OCI-LY3 (cell line): ENCODE measurements around the gene MYOG.

Experiments used
- H2AFZ ChIP-seq: fragments of 200-600, 300-600 bp; shearing (Covaris generic); 2 replicates; pipeline ENCODE4 v1.6.0; 2014; ENCODE audit warnings: antibody characterized with exemption, low read depth, low read length
- H3K27ac ChIP-seq: fragments of 200-600, 300-600 bp; sonication (generic); 2 replicates; pipeline ENCODE4 v1.5.1; 2014; ENCODE audit warnings: mild to moderate bottlenecking, low read length, moderate library complexity, mixed read lengths
- H3K27me3 ChIP-seq: fragments of 200-600, 300-600 bp; sonication (generic); 2 replicates; pipeline ENCODE4 v1.6.1; 2014; ENCODE audit warnings: low read depth, low read length, mixed read lengths
- H3K36me3 ChIP-seq: fragments of 200-600, 300-600 bp; sonication (generic); replicated peaks from 2 replicates; pipeline ENCODE3; 2014; ENCODE audit warnings: low read depth, low read length, mixed read lengths
- H3K4me1 ChIP-seq: fragments of 300-600, 200-600 bp; sonication (generic); 2 replicates; pipeline ENCODE4 v1.6.1; 2014; ENCODE audit warnings: low read length, mixed read lengths
- H3K4me2 ChIP-seq: fragments of 200-600, 300-600 bp; sonication (generic); 2 replicates; pipeline ENCODE4 v1.6.1; 2014; ENCODE audit warnings: low read length, mixed read lengths
- H3K4me3 ChIP-seq: fragments of 300-600, 200-600 bp; sonication (generic); 2 replicates; pipeline ENCODE4 v1.5.1; 2014; ENCODE audit warnings: antibody characterized with exemption, mild to moderate bottlenecking, low read length, moderate library complexity
- H3K79me2 ChIP-seq: fragments of 300-600, 200-600 bp; shearing (Covaris generic); 2 replicates; pipeline ENCODE4 v1.6.1; 2014; ENCODE audit warnings: mild to moderate bottlenecking, low read length, mixed read lengths
- H3K9ac ChIP-seq: fragments of 300-600, 200-600 bp; shearing (Covaris generic); 2 replicates; pipeline ENCODE4 v1.6.0; 2014; ENCODE audit warnings: mild to moderate bottlenecking, low read length, moderate library complexity
- H3K9me3 ChIP-seq: fragments of 200-600, 300-600 bp; shearing (Covaris generic); 2 replicates; pipeline ENCODE4 v1.6.1; 2014; ENCODE audit warnings: low read length, mixed read lengths; ENCODE audit not compliant: insufficient read depth
- H4K20me1 ChIP-seq: fragments of 200-600, 300-600 bp; sonication (generic); 2 replicates; pipeline ENCODE4 v1.6.1; 2016; ENCODE audit warnings: low read length, mixed read lengths; ENCODE audit not compliant: insufficient read depth
- CTCF ChIP-seq: fragments of 200-600, 300-600 bp; sonication (generic); IDR thresholded peaks from 2 replicates; pipeline ENCODE4 v1.5.1; 2014; ENCODE audit warnings: antibody characterized with exemption, low read length, low read depth
- EZH2phosphoT487 ChIP-seq: fragments of 200-600 bp; shearing (Covaris generic); IDR thresholded peaks from 2 replicates; pipeline ENCODE4 v1.6.1; 2018; ENCODE audit warnings: antibody characterized with exemption, mixed run types, low read depth

MYOG gene

GRCh38 chr1:203083463-203083921, 2.3 kb downstream of the MYOG start:
- no peak overlapping the region for H3K27ac ChIP-seq
- peaks cover 46% of the 10 kb centered on the region for H3K27me3 ChIP-seq
- H3K4me2 ChIP-seq, result no peak overlapping the region
- H3K79me2 ChIP-seq, result no peaks in the 10 kb centered on the region
- H3K4me1 ChIP-seq, result no peaks in the 10 kb centered on the region
- H3K4me3 ChIP-seq, result no peak overlapping the region
- no peak overlapping the region for H3K9ac ChIP-seq
- no peak overlapping the region for H2AFZ ChIP-seq
- TF ChIP-seq CTCF, result peak; percentile 43
- no peak for TF ChIP-seq EZH2phosphoT487
- no peaks in the 10 kb centered on the region for H3K36me3 ChIP-seq
- no peaks in the 10 kb centered on the region for H4K20me1 ChIP-seq
- H3K9me3 ChIP-seq, result no peaks in the 10 kb centered on the region

GRCh38 chr1:203082571-203083462, 3.0 kb downstream of the MYOG start:
- Histone ChIP-seq H3K36me3 (no peaks in the 10 kb centered on the region), H3K4me1 (no peaks in the 10 kb centered on the region), H3K9ac (no peak overlapping the region), H3K9me3 (no peaks in the 10 kb centered on the region), H3K27ac (no peak overlapping the region), H4K20me1 (no peaks in the 10 kb centered on the region), H3K79me2 (no peaks in the 10 kb centered on the region), H3K4me3 (no peak overlapping the region), H2AFZ (no peak overlapping the region), H3K27me3 (peaks cover 46% of the 10 kb centered on the region), H3K4me2 (no peak overlapping the region)
- TF ChIP-seq CTCF, result no peak
- no peak for TF ChIP-seq EZH2phosphoT487

DNA sequence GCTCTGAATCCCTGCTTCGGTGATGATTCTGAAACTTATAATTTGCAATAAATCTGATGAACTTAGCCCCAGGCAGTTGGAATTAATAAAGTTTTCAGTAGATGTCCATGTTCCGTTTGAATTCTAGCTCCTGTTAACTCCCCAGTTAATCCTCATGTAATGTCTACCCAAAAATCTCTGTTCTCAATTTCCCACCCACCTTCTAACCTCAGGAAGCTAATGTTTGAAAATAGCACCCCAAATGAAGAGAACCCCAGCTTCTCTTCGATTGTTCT, 3.6 kb downstream of the MYOG start:
- H3K4me3 ChIP-seq, result no peak overlapping the region
- H3K27ac ChIP-seq, result no peak overlapping the region
- no peaks in the 10 kb centered on the region for H3K9me3 ChIP-seq
- H3K9ac ChIP-seq, result no peak overlapping the region
- no peaks in the 10 kb centered on the region for H3K36me3 ChIP-seq
- no peak overlapping the region for H3K4me2 ChIP-seq
- no peak for TF ChIP-seq CTCF
- no peak for TF ChIP-seq EZH2phosphoT487
- peaks cover 45% of the 10 kb centered on the region for H3K27me3 ChIP-seq
- H4K20me1 ChIP-seq, result no peaks in the 10 kb centered on the region
- H3K79me2 ChIP-seq, result no peaks in the 10 kb centered on the region
- no peaks in the 10 kb centered on the region for H3K4me1 ChIP-seq
- H2AFZ ChIP-seq, result no peak overlapping the region

- Histone ChIP-seq H3K4me2 (no peak overlapping the region), H2AFZ (no peak overlapping the region), H3K4me3 (no peak overlapping the region), H3K9me3 (no peaks in the 10 kb centered on the region), H3K36me3 (no peaks in the 10 kb centered on the region), H3K9ac (no peak overlapping the region), H3K27me3 (peaks cover 45% of the 10 kb centered on the region), H3K4me1 (no peaks in the 10 kb centered on the region), H4K20me1 (no peaks in the 10 kb centered on the region), H3K27ac (no peak overlapping the region), H3K79me2 (no peaks in the 10 kb centered on the region)
- no peak for TF ChIP-seq EZH2phosphoT487
- TF ChIP-seq CTCF, result no peak
Measured at GRCh38 chr1:203081465-203082230, 4.2 kb downstream of the MYOG start.
